Subcutaneous abdominal adipose tissue (tissue), 5 donors: ENCODE data around the gene PCAT7.

Source experiments
- H3K27ac ChIP-seq: one replicate; pipeline ENCODE4 v1.7.0; 2013; ENCODE audit warnings: low read depth, mild to moderate bottlenecking, inconsistent platforms, low read length, moderate library complexity
- H3K27me3 ChIP-seq, 5 donors: one replicate each; pipeline ENCODE4 v1.7.0; 2013; ENCODE audit warnings: low read length in 5 of 5, inconsistent platforms in 1 of 5; ENCODE audit not compliant: control insufficient read depth in 5 of 5, insufficient read depth in 4 of 5
- H3K36me3 ChIP-seq, 5 donors: one replicate each; pipeline ENCODE4 v1.7.0; 2013; ENCODE audit warnings: low read length in 5 of 5; ENCODE audit not compliant: control insufficient read depth in 5 of 5, insufficient read depth in 5 of 5
- H3K4me1 ChIP-seq, 5 donors: one replicate each; pipeline ENCODE4 v1.7.0; 2013; ENCODE audit warnings: low read length in 5 of 5, mild to moderate bottlenecking in 3 of 5, moderate library complexity in 1 of 5; ENCODE audit not compliant: control insufficient read depth in 5 of 5, insufficient read depth in 5 of 5
- H3K4me3 ChIP-seq, 5 donors: one replicate each; pipeline ENCODE4 v1.7.0; 2013; ENCODE audit warnings: low read length in 5 of 5, low read depth in 1 of 5
- H3K9ac ChIP-seq, 5 donors: one replicate each; pipeline ENCODE4 v1.7.0; 2013; ENCODE audit warnings: low read length in 5 of 5, mild to moderate bottlenecking in 4 of 5, moderate library complexity in 3 of 5
- H3K9me3 ChIP-seq, 5 donors: one replicate each; pipeline ENCODE4 v1.7.0; 2013; ENCODE audit warnings: low read length in 5 of 5; ENCODE audit not compliant: control insufficient read depth in 5 of 5
- donor health status: healthy.
- donor health status: healthy.
- donor health status: healthy.
- donor health status: healthy.
- donor health status: healthy.

Gene PCAT7

GRCh38 chr9:94599102-94599501 is 44.2 kb downstream of the PCAT7 start:
- no peaks in the 10 kb centered on the region for H3K27me3 ChIP-seq
- H3K4me1 ChIP-seq: peaks cover 2 to 11% (median 6%) of the 10 kb centered on the region in 5 donors
- no peak overlapping the region for H3K9ac ChIP-seq
- no peaks in the 10 kb centered on the region for H3K36me3 ChIP-seq
- no peak overlapping the region for H3K27ac ChIP-seq
- no peaks in the 10 kb centered on the region for H3K9me3 ChIP-seq
- H3K4me3 ChIP-seq: no peak overlapping the region

DNA sequence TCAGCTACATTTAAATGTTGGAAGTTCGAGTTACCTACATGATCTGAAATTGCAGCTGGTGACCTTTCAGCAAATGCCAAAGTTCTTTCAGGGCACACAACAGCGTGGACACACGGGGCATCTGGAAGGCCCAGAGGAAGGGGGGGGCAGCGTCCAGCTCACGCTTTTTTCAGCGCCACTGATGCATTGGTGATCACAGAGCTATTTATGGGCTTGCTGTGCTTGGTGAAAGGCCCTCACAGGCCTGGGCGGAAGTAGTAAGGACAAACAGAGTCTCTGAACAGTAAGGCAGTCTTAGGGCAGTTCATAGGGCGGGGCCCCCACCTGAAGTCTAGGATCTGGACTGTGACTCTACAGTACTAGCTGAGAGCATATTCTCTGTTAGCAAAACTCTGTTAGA is 45.4 kb downstream of the PCAT7 start:
- H3K4me3 ChIP-seq: no peak overlapping the region
- no peak overlapping the region for H3K27ac ChIP-seq
- no peaks in the 10 kb centered on the region for H3K27me3 ChIP-seq
- no peak overlapping the region for H3K9ac ChIP-seq
- no peaks in the 10 kb centered on the region for H3K9me3 ChIP-seq
- H3K36me3 ChIP-seq: peaks cover 0 to 3% (median 0%) of the 10 kb centered on the region in 5 donors
- peaks cover 2 to 11% (median 6%) of the 10 kb centered on the region in 5 donors for H3K4me1 ChIP-seq

- no peak overlapping the region for H3K4me3 ChIP-seq
- H3K36me3 ChIP-seq: peaks cover 0 to 4% (median 0%) of the 10 kb centered on the region in 5 donors
- H3K4me1 ChIP-seq: peaks cover 2 to 11% (median 6%) of the 10 kb centered on the region in 5 donors
- H3K9ac ChIP-seq: no peak overlapping the region
- no peak overlapping the region for H3K27ac ChIP-seq
- no peaks in the 10 kb centered on the region for H3K9me3 ChIP-seq
- H3K27me3 ChIP-seq: no peaks in the 10 kb centered on the region
Observed at GRCh38 chr9:94600715-94601114, 45.8 kb downstream of the PCAT7 start.

DNA sequence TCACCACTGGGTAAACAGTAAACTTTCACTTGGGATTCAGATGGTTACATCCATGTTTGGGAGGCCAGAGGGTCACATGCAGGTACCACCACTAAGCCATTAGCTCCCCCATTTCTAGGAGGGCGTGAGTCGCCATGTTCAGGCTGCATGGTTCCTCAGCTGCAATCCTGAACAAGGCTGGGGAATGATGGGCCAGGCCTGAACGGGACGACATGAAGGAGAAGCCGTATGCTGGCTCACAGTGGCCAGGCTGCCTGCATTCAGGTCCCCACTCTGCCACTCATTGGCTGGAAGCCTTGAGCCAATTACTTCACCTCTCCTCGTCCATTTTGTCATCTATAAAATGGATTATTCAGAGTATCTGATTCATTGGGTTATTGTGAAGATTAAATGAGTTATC is 47.8 kb downstream of the PCAT7 start:
- H3K27ac ChIP-seq: no peak overlapping the region
- H3K4me1 ChIP-seq: peaks cover 2 to 11% (median 6%) of the 10 kb centered on the region in 5 donors
- no peak overlapping the region for H3K4me3 ChIP-seq

DNA sequence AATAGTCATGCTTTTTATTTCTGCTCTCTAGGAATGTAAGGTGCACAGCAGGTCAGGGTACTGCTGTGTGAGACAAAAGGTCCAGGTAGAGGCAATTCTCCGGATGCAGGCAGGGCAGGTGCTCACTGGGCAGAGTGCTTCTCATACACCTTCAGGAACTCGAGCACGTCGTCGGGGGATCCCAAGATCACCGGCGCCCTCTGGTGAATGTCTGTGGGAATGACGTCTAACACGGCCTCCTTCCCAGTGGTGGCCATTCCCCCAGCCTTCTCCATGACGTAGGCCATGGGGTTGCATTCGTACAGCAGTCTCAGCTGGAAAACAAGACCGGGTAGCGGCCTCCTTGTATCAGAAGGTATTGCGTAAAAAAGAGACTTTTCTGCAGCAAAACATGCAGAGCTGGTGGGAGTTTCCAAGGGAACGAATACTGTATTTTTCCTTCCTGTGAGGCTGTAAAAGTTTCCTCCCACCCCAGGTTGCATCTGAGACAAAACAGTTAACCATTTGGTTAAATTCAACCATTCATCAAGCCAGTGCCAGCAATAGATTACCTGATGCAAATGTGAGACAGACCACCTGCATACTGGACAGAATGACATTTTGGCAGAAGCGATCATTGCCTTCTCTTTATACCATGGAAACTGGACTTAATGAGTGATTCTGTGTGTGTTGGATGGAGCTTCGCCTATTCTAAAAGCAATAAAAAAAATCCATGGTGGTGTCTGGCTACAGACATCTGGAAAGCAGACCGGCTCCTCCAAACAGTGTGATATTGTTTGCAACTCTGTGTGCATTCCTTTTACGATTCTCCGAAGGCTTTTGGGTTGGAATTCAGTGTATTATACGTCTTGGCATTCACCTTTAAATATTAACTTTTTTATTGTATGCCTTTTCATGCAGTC is 48.6 kb downstream of the PCAT7 start:
- Histone ChIP-seq H3K27me3 (no peaks in the 10 kb centered on the region), H3K36me3 (peaks cover 0 to 4% (median 0%) of the 10 kb centered on the region in 5 donors), H3K27ac (no peak overlapping the region), H3K9ac (no peak overlapping the region), H3K4me1 (peaks cover 2 to 12% (median 8%) of the 10 kb centered on the region in 5 donors), H3K4me3 (peak overlapping the region in 2 of 5 donors; percentile 3 to 6), H3K9me3 (no peaks in the 10 kb centered on the region)

More for the DNA sequence above, 47.8 kb downstream of the PCAT7 start:
- Histone ChIP-seq H3K9ac (no peak overlapping the region), H3K36me3 (peaks cover 0 to 4% (median 0%) of the 10 kb centered on the region in 5 donors), H3K9me3 (no peaks in the 10 kb centered on the region), H3K27me3 (no peaks in the 10 kb centered on the region)

DNA sequence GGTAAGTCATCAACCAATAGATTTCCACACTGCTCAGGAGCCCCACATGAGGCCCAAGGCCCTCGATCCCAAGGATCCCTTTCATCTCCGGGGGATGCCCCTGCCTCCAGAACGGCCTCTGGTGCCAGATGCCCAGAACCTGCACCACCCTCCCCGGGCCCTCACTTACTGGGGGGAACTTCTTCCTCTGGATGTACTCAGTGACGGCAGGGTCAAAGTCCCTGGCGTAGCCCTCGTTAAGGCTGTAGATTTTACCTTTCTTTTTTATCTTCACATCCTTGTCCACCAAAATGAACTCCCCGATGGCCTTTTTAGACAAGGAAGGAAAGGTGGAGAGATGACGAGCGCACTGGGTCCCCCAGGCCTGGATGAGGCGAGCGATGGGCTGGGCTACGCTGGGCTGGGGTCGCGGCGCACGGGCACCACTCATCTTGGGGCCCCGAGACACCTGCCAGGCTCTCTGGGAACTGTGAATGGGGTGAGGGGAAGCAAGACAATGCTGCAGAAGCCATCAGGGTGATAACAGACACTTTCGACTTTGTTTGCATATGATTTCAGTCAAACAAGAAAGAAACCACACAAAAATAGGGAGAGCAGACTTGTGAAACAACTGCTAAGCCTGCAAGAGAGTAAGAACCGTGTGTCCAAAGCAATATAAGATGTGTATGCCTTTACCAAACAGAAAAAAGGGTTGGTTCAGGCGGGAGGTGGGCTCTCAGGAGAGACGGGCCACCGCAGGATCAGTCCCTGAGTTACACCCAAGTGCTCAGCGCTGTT is 52.0 kb downstream of the PCAT7 start:
- H3K9ac ChIP-seq: no peak overlapping the region

DNA sequence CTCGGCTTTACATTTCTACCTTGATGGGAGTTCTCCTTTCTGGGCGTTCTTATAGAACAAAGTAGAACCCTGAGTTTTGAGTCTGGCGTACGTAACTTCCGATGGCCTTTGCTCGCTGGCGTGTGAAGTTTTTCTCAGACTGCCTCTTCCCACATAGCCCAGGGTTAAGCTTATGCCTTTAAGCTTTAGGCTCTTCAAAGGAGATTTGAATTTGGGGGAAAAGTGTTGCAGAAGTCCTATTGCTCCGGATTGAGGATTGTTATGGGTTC is 52.5 kb downstream of the PCAT7 start:
- Histone ChIP-seq H3K9me3 (no peaks in the 10 kb centered on the region), H3K27ac (no peak overlapping the region), H3K9ac (no peak overlapping the region), H3K36me3 (peaks cover 0 to 4% (median 0%) of the 10 kb centered on the region in 5 donors), H3K27me3 (no peaks in the 10 kb centered on the region), H3K4me1 (peaks cover 2 to 14% (median 11%) of the 10 kb centered on the region in 5 donors), H3K4me3 (no peak overlapping the region)

More for the DNA sequence above, 52.0 kb downstream of the PCAT7 start:
- peaks cover 2 to 14% (median 11%) of the 10 kb centered on the region in 5 donors for H3K4me1 ChIP-seq
- no peak overlapping the region for H3K27ac ChIP-seq
- no peak overlapping the region for H3K4me3 ChIP-seq
- H3K27me3 ChIP-seq: no peaks in the 10 kb centered on the region
- no peaks in the 10 kb centered on the region for H3K9me3 ChIP-seq
- peaks cover 0 to 4% (median 0%) of the 10 kb centered on the region in 5 donors for H3K36me3 ChIP-seq

DNA sequence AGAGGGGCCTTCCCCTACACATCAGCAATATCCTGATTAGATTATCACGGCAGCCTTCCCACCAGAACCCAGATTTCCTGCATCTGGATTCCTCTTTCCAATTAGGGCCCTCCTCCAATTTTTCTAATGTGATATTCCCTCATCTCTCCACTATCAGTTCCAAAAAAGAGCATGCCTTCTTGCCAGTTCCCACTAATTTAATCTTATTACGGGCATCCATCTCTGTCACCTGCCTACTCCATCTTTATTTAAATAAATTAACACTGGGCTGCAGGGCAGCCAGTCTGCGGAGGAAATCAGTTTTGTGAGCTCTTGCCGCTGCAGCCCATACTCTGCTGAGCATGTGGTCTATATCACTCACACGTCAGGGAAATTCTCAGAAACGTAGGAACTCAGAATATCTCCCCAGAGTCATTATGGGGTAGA is 55.3 kb downstream of the PCAT7 start:
- no peak overlapping the region for H3K4me3 ChIP-seq
- peaks cover 0 to 9% (median 0%) of the 10 kb centered on the region in 5 donors for H3K4me1 ChIP-seq
- peaks cover 0 to 3% (median 0%) of the 10 kb centered on the region in 5 donors for H3K36me3 ChIP-seq
- H3K27me3 ChIP-seq: no peaks in the 10 kb centered on the region
- H3K9me3 ChIP-seq: no peaks in the 10 kb centered on the region
- H3K9ac ChIP-seq: no peak overlapping the region
- H3K27ac ChIP-seq: no peak overlapping the region

DNA sequence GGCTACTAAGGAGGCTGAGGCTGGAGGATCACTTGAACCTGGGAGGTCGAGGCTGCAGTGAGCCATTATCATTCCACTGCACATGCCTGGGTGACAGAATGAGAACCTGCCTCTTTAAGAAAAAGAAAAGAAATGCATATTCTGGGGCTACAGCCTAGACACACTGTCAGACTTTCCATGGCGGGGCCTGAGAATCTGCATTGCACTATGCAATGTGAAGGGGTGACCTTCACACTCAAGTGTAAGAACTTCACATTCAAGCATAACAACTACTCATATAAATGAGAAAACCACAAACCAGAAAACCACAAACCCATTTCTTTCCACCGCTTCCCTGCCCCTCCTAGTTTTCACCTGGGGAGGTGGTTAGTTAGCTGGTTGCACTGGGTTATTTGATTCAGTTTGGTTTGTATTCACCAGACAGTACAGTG is 56.8 kb downstream of the PCAT7 start:
- Histone ChIP-seq H3K27ac (no peak overlapping the region), H3K4me3 (no peak overlapping the region), H3K36me3 (no peaks in the 10 kb centered on the region), H3K4me1 (peaks cover 0 to 9% (median 0%) of the 10 kb centered on the region in 5 donors), H3K9ac (no peak overlapping the region), H3K9me3 (no peaks in the 10 kb centered on the region), H3K27me3 (no peaks in the 10 kb centered on the region)

DNA sequence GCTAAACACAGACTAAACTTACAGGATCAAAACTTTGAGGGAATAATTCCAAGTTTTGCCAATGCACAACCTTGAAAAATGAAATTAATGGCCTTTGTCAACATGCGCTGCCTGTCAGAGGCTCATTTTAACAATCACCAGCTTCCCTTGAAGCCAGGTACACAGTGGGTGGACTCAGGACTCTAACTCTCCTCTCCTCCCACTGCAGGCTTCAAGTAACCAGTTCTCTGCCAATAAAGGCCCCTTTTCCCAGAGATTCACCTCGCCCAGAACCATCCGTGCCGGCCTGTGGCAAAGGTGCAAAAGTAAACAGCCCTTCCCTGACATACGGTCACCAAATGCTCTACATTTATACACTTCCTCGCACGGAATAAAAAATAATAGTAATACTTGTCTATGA is 57.2 kb downstream of the PCAT7 start:
- H3K4me1 ChIP-seq: peaks cover 0 to 9% (median 0%) of the 10 kb centered on the region in 5 donors
- H3K27ac ChIP-seq: no peak overlapping the region
- no peak overlapping the region for H3K9ac ChIP-seq
- H3K36me3 ChIP-seq: no peaks in the 10 kb centered on the region
- H3K9me3 ChIP-seq: no peaks in the 10 kb centered on the region
- H3K4me3 ChIP-seq: no peak overlapping the region
- H3K27me3 ChIP-seq: no peaks in the 10 kb centered on the region
